BLaER1 treated with 17β-estradiol and CSF1 and Interleukin-3, amounts not matched to agents 10 nM and 100 nM (cell line): ENCODE results near the gene ASB16.

Experiments
- H3K27ac ChIP-seq, 11 experiments: shearing (Covaris generic); formaldehyde crosslinking; 2 replicates each; pipeline ENCODE4 v1.8.1; 2022
- H3K27me3 ChIP-seq, 11 experiments: shearing (Covaris generic); formaldehyde crosslinking; 2 replicates each; pipeline ENCODE4 v1.8.1; 2022
- H3K36me3 ChIP-seq, 11 experiments: shearing (Covaris generic); formaldehyde crosslinking; 2 replicates each; pipeline ENCODE4 v1.8.1; 2022
- H3K4me1 ChIP-seq, 10 experiments: shearing (Covaris generic); formaldehyde crosslinking; 2 replicates each; pipeline ENCODE4 v1.8.1; 2022
- H3K4me2 ChIP-seq, 11 experiments: shearing (Covaris generic); formaldehyde crosslinking; 2 replicates each; pipeline ENCODE4 v1.8.1; 2022
- H3K4me3 ChIP-seq, 10 experiments: shearing (Covaris generic); formaldehyde crosslinking; 2 replicates each; pipeline ENCODE4 v1.8.1; 2022
- H3K9ac ChIP-seq, 11 experiments: shearing (Covaris generic); formaldehyde crosslinking; 2 replicates each; pipeline ENCODE4 v1.8.1; 2022
- H3K9me3 ChIP-seq, 11 experiments: shearing (Covaris generic); formaldehyde crosslinking; replicated peaks in 1 of 11; 2 replicates each; pipeline ENCODE4 v1.8.1; 2022
- H4K20me1 ChIP-seq, 11 experiments: shearing (Covaris generic); formaldehyde crosslinking; 2 replicates each; pipeline ENCODE4 v1.8.1; 2022
- Cebpa-rat ChIP-seq, 11 experiments: shearing (Covaris generic); IDR thresholded peaks; 2 replicates each; pipeline ENCODE4 v1.8.1; 2022

Gene ASB16

GRCh38 chr17:44212507-44213402, 42.3 kb downstream of the ASB16 start:
- Histone ChIP-seq H3K4me1 (peaks cover 64 to 96% (median 75%) of the 10 kb centered on the region in 10 experiments), H3K9me3 (peaks cover 0 to 10% (median 0%) of the 10 kb centered on the region in 11 experiments; a peak in 4 of 22 replicates), H3K4me2 (peak overlapping the region in 8 of 11 experiments; percentile 18 to 95 (median 34); a peak in 12 of 22 replicates), H3K27me3 (no peaks in the 10 kb centered on the region), H3K4me3 (no peak overlapping the region), H4K20me1 (peaks cover 22 to 85% (median 70%) of the 10 kb centered on the region in 11 experiments; a peak in 18 of 22 replicates), H3K9ac (peak overlapping the region in 9 of 11 experiments; percentile 14 to 61 (median 48); a peak in 17 of 22 replicates), H3K36me3 (peaks cover 62 to 96% (median 87%) of the 10 kb centered on the region in 11 experiments), H3K27ac (peak overlapping the region in 5 of 11 experiments; percentile 7 to 28 (median 20); a peak in 4 of 22 replicates)
- TF ChIP-seq Cebpa-rat (IDR thresholded peaks at IDR 0.05), result no peak

GRCh38 chr17:44213403-44214229, 43.1 kb downstream of the ASB16 start:
- peaks cover 0 to 10% (median 0%) of the 10 kb centered on the region in 11 experiments; a peak in 4 of 22 replicates for H3K9me3 ChIP-seq
- no peak for TF ChIP-seq Cebpa-rat (IDR thresholded peaks at IDR 0.05)
- no peaks in the 10 kb centered on the region for H3K27me3 ChIP-seq
- peaks cover 25 to 86% (median 75%) of the 10 kb centered on the region in 11 experiments; a peak in 18 of 22 replicates for H4K20me1 ChIP-seq
- peak overlapping the region in 4 of 11 experiments; percentile 7 to 32 (median 18); a peak in 2 of 22 replicates for H3K27ac ChIP-seq
- H3K4me3 ChIP-seq, result no peak overlapping the region
- peaks cover 54 to 89% (median 78%) of the 10 kb centered on the region in 11 experiments for H3K36me3 ChIP-seq
- H3K4me2 ChIP-seq, result peak overlapping the region in 8 of 11 experiments; percentile 18 to 95 (median 34); a peak in 12 of 22 replicates
- H3K4me1 ChIP-seq, result peaks cover 61 to 92% (median 79%) of the 10 kb centered on the region in 10 experiments
- H3K9ac ChIP-seq, result peak overlapping the region in 9 of 11 experiments; percentile 14 to 61 (median 48); a peak in 15 of 22 replicates

GRCh38 chr17:44214230-44214494, 43.7 kb downstream of the ASB16 start:
- no peak for TF ChIP-seq Cebpa-rat (IDR thresholded peaks at IDR 0.05)
- H3K4me2 ChIP-seq, result peak overlapping the region in 4 of 11 experiments; percentile 31 to 95 (median 42); a peak in 7 of 22 replicates
- H3K9ac ChIP-seq, result peak overlapping the region in 5 of 11 experiments; percentile 4 to 61 (median 54); a peak in 5 of 22 replicates
- H3K4me3 ChIP-seq, result no peak overlapping the region
- peaks cover 0 to 10% (median 0%) of the 10 kb centered on the region in 11 experiments; a peak in 4 of 22 replicates for H3K9me3 ChIP-seq
- H3K27ac ChIP-seq, result 0 out of 22 replicates have a peak overlapping the region, but pooled peaks of 1 of the 11 experiments have one; percentile 32
- H3K36me3 ChIP-seq, result peaks cover 48 to 84% (median 73%) of the 10 kb centered on the region in 11 experiments
- H3K27me3 ChIP-seq, result no peaks in the 10 kb centered on the region
- peaks cover 25 to 81% (median 75%) of the 10 kb centered on the region in 11 experiments; a peak in 18 of 22 replicates for H4K20me1 ChIP-seq
- peaks cover 55 to 87% (median 79%) of the 10 kb centered on the region in 10 experiments for H3K4me1 ChIP-seq

- Histone ChIP-seq H3K27ac (no peak overlapping the region), H3K9me3 (peaks cover 0 to 10% (median 0%) of the 10 kb centered on the region in 11 experiments; a peak in 4 of 22 replicates), H3K4me3 (no peak overlapping the region), H3K27me3 (no peaks in the 10 kb centered on the region), H3K36me3 (peaks cover 41 to 76% (median 65%) of the 10 kb centered on the region in 11 experiments), H3K9ac (peak overlapping the region in 5 of 11 experiments; percentile 2 to 61 (median 36); a peak in 5 of 22 replicates), H3K4me1 (peaks cover 48 to 79% (median 75%) of the 10 kb centered on the region in 10 experiments), H3K4me2 (peak overlapping the region in 4 of 11 experiments; percentile 31 to 98 (median 66); a peak in 4 of 22 replicates), H4K20me1 (peaks cover 25 to 74% (median 69%) of the 10 kb centered on the region in 11 experiments; a peak in 17 of 22 replicates)
- TF ChIP-seq Cebpa-rat (IDR thresholded peaks at IDR 0.05), result no peak
Observed at GRCh38 chr17:44214896-44215295, 44.4 kb downstream of the ASB16 start.

GRCh38 chr17:44216173-44216572, 45.7 kb downstream of the ASB16 start:
- H3K4me2 ChIP-seq, result peak overlapping the region; percentile 95 to 100 (median 98)
- H3K4me1 ChIP-seq, result peaks cover 37 to 67% (median 63%) of the 10 kb centered on the region in 10 experiments
- H4K20me1 ChIP-seq, result peaks cover 25 to 63% (median 60%) of the 10 kb centered on the region in 11 experiments; a peak in 17 of 22 replicates
- peak overlapping the region in 10 of 11 experiments; percentile 4 to 100 (median 99); a peak in 17 of 22 replicates for H3K9ac ChIP-seq
- H3K36me3 ChIP-seq, result peaks cover 34 to 66% (median 56%) of the 10 kb centered on the region in 11 experiments
- peak overlapping the region in 8 of 11 experiments; percentile 98 to 100 (median 99); a peak in 13 of 22 replicates for H3K27ac ChIP-seq
- H3K4me3 ChIP-seq, result peak overlapping the region in 8 of 10 experiments; percentile 88 to 100 (median 98); a peak in 15 of 20 replicates
- no peaks in the 10 kb centered on the region for H3K27me3 ChIP-seq
- no peak for TF ChIP-seq Cebpa-rat (IDR thresholded peaks at IDR 0.05)
- peaks cover 0 to 10% (median 0%) of the 10 kb centered on the region in 11 experiments; a peak in 4 of 22 replicates for H3K9me3 ChIP-seq

GRCh38 chr17:44216694-44217093, 46.2 kb downstream of the ASB16 start:
- H3K9ac ChIP-seq, result peak overlapping the region in 10 of 11 experiments; percentile 82 to 100 (median 99); a peak in 18 of 22 replicates
- H3K27me3 ChIP-seq, result no peaks in the 10 kb centered on the region
- H4K20me1 ChIP-seq, result peaks cover 25 to 58% (median 57%) of the 10 kb centered on the region in 11 experiments; a peak in 17 of 22 replicates
- H3K4me3 ChIP-seq, result peak overlapping the region in 9 of 10 experiments; percentile 86 to 100 (median 98); a peak in 17 of 20 replicates
- peaks cover 29 to 61% (median 51%) of the 10 kb centered on the region in 11 experiments for H3K36me3 ChIP-seq
- H3K27ac ChIP-seq, result peak overlapping the region in 8 of 11 experiments; percentile 98 to 100 (median 99); a peak in 15 of 22 replicates
- no peak for TF ChIP-seq Cebpa-rat (IDR thresholded peaks at IDR 0.05)
- peaks cover 0 to 10% (median 0%) of the 10 kb centered on the region in 11 experiments; a peak in 4 of 22 replicates for H3K9me3 ChIP-seq
- peak overlapping the region; percentile 95 to 100 (median 98) for H3K4me2 ChIP-seq
- peaks cover 31 to 62% (median 58%) of the 10 kb centered on the region in 10 experiments for H3K4me1 ChIP-seq

- Histone ChIP-seq H3K4me1 (peaks cover 39 to 64% (median 60%) of the 10 kb centered on the region in 10 experiments), H3K27ac (peak overlapping the region; percentile 44 to 100 (median 99); a peak in 21 of 22 replicates), H3K4me2 (peak overlapping the region; percentile 95 to 100 (median 98)), H4K20me1 (peaks cover 25 to 54% (median 53%) of the 10 kb centered on the region in 11 experiments; a peak in 17 of 22 replicates), H3K4me3 (peak overlapping the region; percentile 70 to 100 (median 98)), H3K9ac (peak overlapping the region; percentile 82 to 100 (median 99)), H3K27me3 (no peaks in the 10 kb centered on the region), H3K9me3 (peaks cover 0 to 10% (median 0%) of the 10 kb centered on the region in 11 experiments; a peak in 4 of 22 replicates), H3K36me3 (peaks cover 29 to 51% (median 46%) of the 10 kb centered on the region in 11 experiments)
- no peak for TF ChIP-seq Cebpa-rat (IDR thresholded peaks at IDR 0.05)
Observed at GRCh38 chr17:44217738-44218343, 47.3 kb downstream of the ASB16 start.
